HG02759 (cell line): ENCODE results near the gene STK39.

ENCODE experiments used
- ATAC-seq: cut with Tn5 transposase; IDR thresholded peaks from one replicate; pipeline ENCODE4 v1.9.1; 2021; ENCODE audit warnings: mild to moderate bottlenecking, moderate library complexity; ENCODE audit not compliant: unreplicated experiment

Gene STK39

GRCh38 chr2:168185583-168186274 is 61.7 kb downstream of the STK39 start:
- ATAC-seq: no peak

GRCh38 chr2:168184681-168185513 is 62.5 kb downstream of the STK39 start:
- ATAC-seq: no peak

- no peak for ATAC-seq
These were observed 63.9 kb downstream of the STK39 start for GRCh38 chr2:168183308-168183997.

GRCh38 chr2:168182550-168183249 is 64.7 kb downstream of the STK39 start:
- no peak for ATAC-seq

- no peak for ATAC-seq
These were observed 65.6 kb downstream of the STK39 start for GRCh38 chr2:168181825-168182224.

- no peak for ATAC-seq
These were observed 66.5 kb downstream of the STK39 start for GRCh38 chr2:168180914-168181313.

- no peak for ATAC-seq
These were observed 66.9 kb downstream of the STK39 start for GRCh38 chr2:168180483-168180882.

- ATAC-seq: no peak
These were observed 67.8 kb downstream of the STK39 start for GRCh38 chr2:168179592-168179991.

GRCh38 chr2:168178520-168179324 is 68.7 kb downstream of the STK39 start:
- ATAC-seq: no peak

GRCh38 chr2:168176402-168176801 is 71.0 kb downstream of the STK39 start:
- no peak for ATAC-seq

GRCh38 chr2:168175469-168175868 is 71.9 kb downstream of the STK39 start:
- no peak for ATAC-seq

- ATAC-seq: no peak
These were observed 72.6 kb downstream of the STK39 start for GRCh38 chr2:168174756-168175155.

GRCh38 chr2:168172071-168172470 is 75.3 kb downstream of the STK39 start:
- ATAC-seq: no peak

- ATAC-seq: no peak
These were observed 76.2 kb downstream of the STK39 start for GRCh38 chr2:168171059-168171762.

GRCh38 chr2:168169097-168169745 is 78.2 kb downstream of the STK39 start:
- no peak for ATAC-seq

GRCh38 chr2:168167511-168168263 is 79.7 kb downstream of the STK39 start:
- ATAC-seq: no peak

GRCh38 chr2:168166902-168167510 is 80.4 kb downstream of the STK39 start:
- ATAC-seq: no peak
